ENCODE data around the gene GALNT11. TPM values are rescaled to one million over a fixed set of nuclear protein-coding genes. Genes with fewer than 3 reads are reported as not detected.
"Not testable (repeated sequence)": the region's sequence is repeated elsewhere in the genome, so short reads cannot be mapped to it uniquely, and the experiment has no call there.

The GALNT11 gene
- total and polyA plus RNA-seq, 7 donors, result 11.2 to 20.6 (median 15.8) TPM

- ATAC-seq (no peak), DNase-seq (no peak)
- H3K27me3 ChIP-seq (ENCODE audit: insufficient read depth in 3 of 3, low read length in 2 of 3), result no peaks in the 10 kb centered on the region
- no peak for TF ChIP-seq CTCF (IDR thresholded peaks at IDR 0.05)
- H3K4me3 ChIP-seq, result no peak overlapping the region
- no peak overlapping the region for H3K27ac ChIP-seq
- WGBS, 3 donors, result 95 to 98% (median 95%) methylated on average over 4 of the region's 4 CpGs
- no peaks in the 10 kb centered on the region for H3K9me3 ChIP-seq
- H3K36me3 ChIP-seq (ENCODE audit: insufficient read depth in 1 of 2, low read depth in 1 of 2), result no peaks in the 10 kb centered on the region
- intact Hi-C loops (cut with DNase I), result no loop called here
- H3K4me1 ChIP-seq, result no peaks in the 10 kb centered on the region
These were observed 11.5 kb upstream of the GALNT11 start for GRCh38 chr7:152013974-152014373.

- Histone ChIP-seq H3K27ac (no peak overlapping the region), H3K4me3 (no peak overlapping the region), H3K9me3 (no peaks in the 10 kb centered on the region), H3K36me3 (ENCODE audit: insufficient read depth in 1 of 2, low read depth in 1 of 2) (no peaks in the 10 kb centered on the region), H3K27me3 (ENCODE audit: insufficient read depth in 3 of 3, low read length in 2 of 3) (no peaks in the 10 kb centered on the region), H3K4me1 (no peaks in the 10 kb centered on the region)
- WGBS, 3 donors, result 73 to 76% (median 74%) methylated on average over 5 of the region's 5 CpGs
- TF ChIP-seq CTCF (IDR thresholded peaks at IDR 0.05), result no peak
- intact Hi-C loops (cut with DNase I), result no loop called here
- DNase-seq (no peak), ATAC-seq (no peak)
These were observed 10.8 kb upstream of the GALNT11 start for GRCh38 chr7:152014722-152015121.

- ATAC-seq (no peak), DNase-seq (no peak)
- Histone ChIP-seq H3K27ac (no peak overlapping the region), H3K36me3 (ENCODE audit: insufficient read depth in 1 of 2, low read depth in 1 of 2) (no peaks in the 10 kb centered on the region), H3K4me3 (no peak overlapping the region), H3K9me3 (no peaks in the 10 kb centered on the region), H3K4me1 (no peaks in the 10 kb centered on the region), H3K27me3 (ENCODE audit: insufficient read depth in 3 of 3, low read length in 2 of 3) (no peaks in the 10 kb centered on the region)
- TF ChIP-seq CTCF (IDR thresholded peaks at IDR 0.05), result no peak
- intact Hi-C loops (cut with DNase I), result no loop called here
- WGBS, 3 donors, result 87 to 92% (median 91%) methylated on average over 7 of the region's 7 CpGs
These were observed 9.9 kb upstream of the GALNT11 start for GRCh38 chr7:152015600-152015999.

GRCh38 chr7:152016947-152017346 is 8.5 kb upstream of the GALNT11 start:
- no peak for TF ChIP-seq CTCF (IDR thresholded peaks at IDR 0.05)
- H3K9me3 ChIP-seq, result no peaks in the 10 kb centered on the region
- H3K4me1 ChIP-seq, result no peaks in the 10 kb centered on the region
- H3K4me3 ChIP-seq, result no peak overlapping the region
- no peaks in the 10 kb centered on the region for H3K36me3 ChIP-seq (ENCODE audit: insufficient read depth in 1 of 2, low read depth in 1 of 2)
- WGBS, 3 donors, result 93 to 100% (median 97%) methylated on average over 3 of the region's 3 CpGs
- H3K27me3 ChIP-seq (ENCODE audit: insufficient read depth in 3 of 3, low read length in 2 of 3), result no peaks in the 10 kb centered on the region
- DNase-seq (no peak), ATAC-seq (no peak)
- intact Hi-C loops (cut with DNase I), result no loop called here
- H3K27ac ChIP-seq, result no peak overlapping the region

- H3K36me3 ChIP-seq (ENCODE audit: insufficient read depth in 1 of 2, low read depth in 1 of 2); H3K27ac ChIP-seq; intact Hi-C loops (cut with DNase I); H3K4me1 ChIP-seq; H3K9me3 ChIP-seq; DNase-seq; H3K27me3 ChIP-seq (ENCODE audit: insufficient read depth in 3 of 3, low read length in 2 of 3); ATAC-seq; H3K4me3 ChIP-seq: not testable (repeated sequence)
- WGBS, 3 donors, result 85 to 92% (median 88%) methylated on average over 6 of the region's 6 CpGs
These were observed 7.8 kb upstream of the GALNT11 start for GRCh38 chr7:152017683-152018082.

- DNase-seq; H3K36me3 ChIP-seq (ENCODE audit: insufficient read depth in 1 of 2, low read depth in 1 of 2); ATAC-seq; H3K27me3 ChIP-seq (ENCODE audit: insufficient read depth in 3 of 3, low read length in 2 of 3); H3K4me1 ChIP-seq; intact Hi-C loops (cut with DNase I); H3K9me3 ChIP-seq; H3K4me3 ChIP-seq; H3K27ac ChIP-seq: not testable (repeated sequence)
- WGBS, 3 donors, result 53 to 72% (median 60%) methylated on average over 10 of the region's 10 CpGs
These were observed 3.7 kb upstream of the GALNT11 start for GRCh38 chr7:152021740-152022139.
